HepG2 (cell line): ENCODE measurements around the gene MICB. TPM values are rescaled to one million over a fixed set of nuclear protein-coding genes. Genes with fewer than 3 reads are reported as not detected.

ENCODE experiments used
- ATAC-seq: fragments of 200-7000 bp; cut with Tn5 transposase; 3 replicates; pipeline ENCODE4 v1.9.1; 2020; ENCODE audit warnings: mild to moderate bottlenecking, moderate library complexity
- BruUV-seq: library from RNA; stranded (reverse); fragments of 400-500 nt; replicated peaks from 2 replicates; lab custom pipeline; 2021; lab: Mats Ljungman, UMichigan
- CTCF ChIA-PET: fragments of 300-600 bp; formaldehyde crosslinking; extraction: SDS; loops from one replicate; lab custom pipeline; 2021; ENCODE audit warnings: low total read pairs, inconsistent platforms, low intra/inter-chr PET ratio; lab: Yijun Ruan, JAX
- POLR2A ChIA-PET: fragments of 350-600 bp; sonication (Branson Sonifier 250); formaldehyde crosslinking; loops from one replicate; lab custom pipeline; 2020; ENCODE audit warnings: antibody characterized with exemption, inconsistent platforms; lab: Yijun Ruan, JAX
- DNase-seq: peaks from one replicate; pipeline ENCODE4 v3.0.0-alpha.2; 2015; ENCODE audit warnings: low spot score
- FAIRE-seq: peaks from 3 replicates; lab custom pipeline; 2011; peaks lifted over from hg19 to GRCh38; lab: Jason Lieb, UNC
- H2AFZ ChIP-seq: one replicate; pipeline ENCODE4 v1.6.1; 2011; ENCODE audit warnings: low read length, inconsistent platforms
- H3K27ac ChIP-seq: fragments of 300-600 bp; 3 replicates; pipeline ENCODE4 v1.8.0; 2011; ENCODE audit warnings: mixed run types, mild to moderate bottlenecking, mixed read lengths, low read length, inconsistent platforms; ENCODE audit not compliant: insufficient read depth; ENCODE audit errors: extremely low read length
- H3K27me3 ChIP-seq, 2 experiments: fragments of 200-600 bp in 1 of 2; 2 replicates in 1 of 2; 3 replicates in 1 of 2; pipeline versions ENCODE4 v1.6.0 to v1.8.0; 2011; ENCODE audit warnings: low read length in 2 of 2, mild to moderate bottlenecking in 2 of 2, moderate library complexity in 2 of 2, inconsistent platforms in 1 of 2; ENCODE audit not compliant: insufficient read depth in 2 of 2, control insufficient read depth in 1 of 2
- H3K36me3 ChIP-seq, 2 experiments: fragments of 200-600 bp in 1 of 2; replicated peaks in 1 of 2; 2 replicates in 1 of 2; 3 replicates in 1 of 2; pipeline versions ENCODE4 v1.5.1 to v1.8.0; 2011; ENCODE audit warnings: low read length in 2 of 2, inconsistent platforms in 1 of 2; ENCODE audit not compliant: insufficient read depth in 2 of 2, control insufficient read depth in 1 of 2
- H3K4me1 ChIP-seq: 2 replicates; pipeline ENCODE4 v1.5.1; 2012; ENCODE audit warnings: low read length, inconsistent platforms; ENCODE audit not compliant: insufficient read depth
- H3K4me2 ChIP-seq: 2 replicates; pipeline ENCODE4 v1.6.0; 2011; ENCODE audit warnings: low read depth, low read length, inconsistent platforms
- H3K4me3 ChIP-seq, 3 experiments: fragments of 200-600 bp in 1 of 3; sonication (generic), shearing (Covaris generic) in 1 of 3; replicated peaks in 1 of 3; 2 replicates each; pipeline ENCODE4 v1.5.1; 2011 to 2016; ENCODE audit warnings: low read length in 3 of 3, inconsistent platforms in 2 of 3, low read depth in 2 of 3, mild to moderate bottlenecking in 2 of 3, control low read depth in 1 of 3, mixed read lengths in 1 of 3; ENCODE audit not compliant: insufficient read depth in 1 of 3
- H3K79me2 ChIP-seq: one replicate; pipeline ENCODE4 v1.6.1; 2011; ENCODE audit warnings: low read length, inconsistent platforms; ENCODE audit not compliant: insufficient read depth
- H3K9ac ChIP-seq: 2 replicates; pipeline ENCODE4 v1.6.0; 2011; ENCODE audit warnings: mild to moderate bottlenecking, low read depth, low read length, inconsistent platforms; ENCODE audit not compliant: insufficient read depth
- H3K9me3 ChIP-seq: 2 replicates; pipeline ENCODE4 v1.5.1; 2012; ENCODE audit warnings: mild to moderate bottlenecking, low read length
- H4K20me1 ChIP-seq: 2 replicates; pipeline ENCODE4 v1.6.0; 2011; ENCODE audit warnings: inconsistent platforms, mild to moderate bottlenecking, low read length, moderate library complexity; ENCODE audit not compliant: insufficient read depth
- CAMTA2 ChIP-seq: sonication (generic); formaldehyde crosslinking; IDR thresholded peaks from 2 replicates; pipeline ENCODE4 v1.4.0; 2020; ENCODE audit warnings: mild to moderate bottlenecking, missing genetic modification reagents, borderline replicate concordance
- KDM4B ChIP-seq: sonication (generic); formaldehyde crosslinking; IDR thresholded peaks from 2 replicates; pipeline ENCODE4 v1.4.0; 2020; ENCODE audit warnings: missing genetic modification reagents
- PRMT3 ChIP-seq: sonication (generic); formaldehyde crosslinking; IDR thresholded peaks from 2 replicates; pipeline ENCODE4 v1.8.1; 2022; ENCODE audit warnings: low read depth, mild to moderate bottlenecking, moderate library complexity, missing genetic modification reagents, borderline replicate concordance
- SOX13 ChIP-seq, 3 experiments: fragments of 450-650 bp in 1 of 3; sonication (generic) in 1 of 3; formaldehyde crosslinking in 1 of 3; IDR thresholded peaks in 2 of 3; conservative IDR thresholded peaks in 1 of 3; 2 replicates each; pipeline versions ENCODE4 v1.5.0 to v1.6.1; 2016 to 2020; ENCODE audit warnings: antibody characterized with exemption in 1 of 3, mild to moderate bottlenecking in 1 of 3, missing compliant biosample characterization in 1 of 3, missing genetic modification reagents in 1 of 3, moderate library complexity in 1 of 3
- TBP ChIP-seq: sonication (generic); formaldehyde crosslinking; IDR thresholded peaks from 2 replicates; pipeline ENCODE4 v1.5.0; 2020; ENCODE audit warnings: missing genetic modification reagents
- TRAFD1 ChIP-seq: sonication (generic); formaldehyde crosslinking; IDR thresholded peaks from 2 replicates; pipeline ENCODE4 v1.5.1; 2020; ENCODE audit warnings: missing genetic modification reagents, mild to moderate bottlenecking, borderline replicate concordance
- ZNF234 ChIP-seq: sonication (generic); formaldehyde crosslinking; conservative IDR thresholded peaks from 2 replicates; pipeline ENCODE4 v1.5.1; 2020; ENCODE audit warnings: mild to moderate bottlenecking, missing genetic modification reagents
- ZNF263 ChIP-seq: sonication (generic); formaldehyde crosslinking; IDR thresholded peaks from 2 replicates; pipeline ENCODE4 v1.4.0; 2020; ENCODE audit warnings: missing genetic modification reagents
- ZNF460 ChIP-seq: sonication (generic); formaldehyde crosslinking; IDR thresholded peaks from 2 replicates; pipeline ENCODE4 v1.5.1; 2020; ENCODE audit warnings: missing genetic modification reagents, mild to moderate bottlenecking, borderline replicate concordance
- ZNF792 ChIP-seq: IDR thresholded peaks from 2 replicates; pipeline ENCODE4 v1.6.1; 2016
- ZUFSP ChIP-seq: sonication (generic); formaldehyde crosslinking; IDR thresholded peaks from 2 replicates; pipeline ENCODE4 v1.9.0; 2021; ENCODE audit warnings: missing genetic modification reagents, mild to moderate bottlenecking, borderline replicate concordance
- WGBS: methylation state at CpG from one replicate; pipeline ENCODE4 v1.1.6; 2017; ENCODE audit warnings: low lambda C conversion rate; 5-methylcytosine and 5-hydroxymethylcytosine counted together
- in situ Hi-C: cut with HindIII; loops from 2 replicates; pipeline ENCODE4 v1.10.0; 2017; ENCODE audit warnings: low pct_unique_long_range_greater_than_20kb; ENCODE audit not compliant: extremely low pct_ligation_motif_present
- intact Hi-C: fragments of 100-400 bp; cut with micrococcal nuclease; formaldehyde crosslinking; loops from one replicate; pipeline ENCODE4 v1.10.0; 2022; ENCODE audit not compliant: unreplicated experiment
- polyA plus RNA-seq, 8 experiments: library from polyadenylated mRNA; depleted of rRNA in 3 of 8; stranded (reverse) in 7 of 8; unstranded in 1 of 8; fragments of >200 nt; fragmentation: Illumina TruSeq in 4 of 8; extraction: Trizol in 4 of 8; gene quantifications; 2 replicates each; pipeline versions ENCODE4 v1.2.1 to v1.2.3, GENCODE V29; 2011 to 2016; ENCODE audit warnings: low read depth in 4 of 8, missing spikeins in 1 of 8, mixed read lengths in 1 of 8; ENCODE audit not compliant: insufficient read depth in 1 of 8
- total RNA-seq, 5 experiments: library from RNA; depleted of rRNA; stranded (reverse); fragments of >200 nt; fragmentation: Illumina TruSeq; extraction: Trizol; gene quantifications; 2 replicates each; pipeline ENCODE4 v1.2.3, GENCODE V29; 2016; ENCODE audit warnings: low read depth in 1 of 5
- TF ChIP-seq, protein P1 (sequence below): sonication (generic); formaldehyde crosslinking; IDR thresholded peaks from 2 replicates; pipeline ENCODE4 v1.4.0; 2020; ENCODE audit warnings: missing genetic modification reagents

MICB gene
- total and polyA plus RNA-seq, 2 of the 13 experiments (the other 11 are each of a cell fraction or from before 2014, with no cell fraction given) = 12.5 to 12.8 TPM

- in situ Hi-C loops = no loop called here
- BruUV-seq = no TSS peak
- WGBS = 0% methylated on average over 2 of the region's 2 CpGs
- H3K4me1 ChIP-seq = no peaks in the 10 kb centered on the region
- no peak overlapping the region for H2AFZ ChIP-seq
- H3K27me3 ChIP-seq = peaks cover 7 to 43% of the 10 kb centered on the region in 2 experiments; a peak in 4 of 5 replicates
- H3K27ac ChIP-seq = no peak overlapping the region
- no peaks in the 10 kb centered on the region for H3K9me3 ChIP-seq
- H3K79me2 ChIP-seq = no peaks in the 10 kb centered on the region
- H3K4me2 ChIP-seq = no peak overlapping the region
- no peak overlapping the region for H3K9ac ChIP-seq
- CTCF ChIA-PET = no interaction called here
- H3K36me3 ChIP-seq = no peaks in the 10 kb centered on the region
- H4K20me1 ChIP-seq = no peaks in the 10 kb centered on the region
- intact Hi-C loops = no loop called here
- FAIRE-seq = no peak
- no peak for TF ChIP-seq ZUFSP
- no peak for TF ChIP-seq ZNF234
- no peak for TF ChIP-seq ZNF263 (CRISPR knock-in tag)
- no peak for TF ChIP-seq ZNF460
- TF ChIP-seq, protein P1, sequence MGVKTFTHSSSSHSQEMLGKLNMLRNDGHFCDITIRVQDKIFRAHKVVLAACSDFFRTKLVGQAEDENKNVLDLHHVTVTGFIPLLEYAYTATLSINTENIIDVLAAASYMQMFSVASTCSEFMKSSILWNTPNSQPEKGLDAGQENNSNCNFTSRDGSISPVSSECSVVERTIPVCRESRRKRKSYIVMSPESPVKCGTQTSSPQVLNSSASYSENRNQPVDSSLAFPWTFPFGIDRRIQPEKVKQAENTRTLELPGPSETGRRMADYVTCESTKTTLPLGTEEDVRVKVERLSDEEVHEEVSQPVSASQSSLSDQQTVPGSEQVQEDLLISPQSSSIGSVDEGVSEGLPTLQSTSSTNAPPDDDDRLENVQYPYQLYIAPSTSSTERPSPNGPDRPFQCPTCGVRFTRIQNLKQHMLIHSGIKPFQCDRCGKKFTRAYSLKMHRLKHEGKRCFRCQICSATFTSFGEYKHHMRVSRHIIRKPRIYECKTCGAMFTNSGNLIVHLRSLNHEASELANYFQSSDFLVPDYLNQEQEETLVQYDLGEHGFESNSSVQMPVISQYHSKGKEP (CRISPR knock-in tag) = no peak
- no peak for TF ChIP-seq SOX13 (IDR thresholded peaks at IDR 0.05)
- TF ChIP-seq SOX13 (CRISPR knock-in tag; conservative IDR thresholded peaks at IDR 0.05 in 1 of 2, IDR thresholded peaks at IDR 0.05 in 1 of 2) = no peak
- no peak for TF ChIP-seq ZNF792
- no peak for TF ChIP-seq KDM4B (CRISPR knock-in tag)
- no peak for TF ChIP-seq PRMT3
- TF ChIP-seq TRAFD1 (CRISPR knock-in tag) = no peak
- no peak for TF ChIP-seq CAMTA2 (CRISPR knock-in tag)
- no peak for TF ChIP-seq TBP (CRISPR knock-in tag)
- POLR2A ChIA-PET = interaction anchor here (1.7 kb wide), 1 partner anchor 9 kb away, joined by 3 read pairs; no protein-coding TSS in a partner anchor
- no peak for DNase-seq
- no peak for ATAC-seq
- no peak overlapping the region for H3K4me3 ChIP-seq
Observed at GRCh38 chr6:31471711-31472110, 26.2 kb upstream of the MICB start.
